GM23248 (cell line): Measurements from ENCODE around the gene R3HDM2. TPM values are rescaled to one million over a fixed set of nuclear protein-coding genes. Genes with fewer than 3 reads are reported as not detected.

ENCODE experiments used
- DNase-seq: peaks from one replicate; pipeline ENCODE4 v3.0.0-alpha.2; 2015
- H2AFZ ChIP-seq: fragments of 200-600 bp; sonication (generic); 2 replicates; pipeline ENCODE4 v1.6.1; 2016; ENCODE audit warnings: antibody characterized with exemption
- H3F3A ChIP-seq: fragments of 200-600 bp; sonication (generic); 2 replicates; pipeline ENCODE4 v1.6.1; 2016; ENCODE audit warnings: mild to moderate bottlenecking, antibody characterized with exemption, mixed run types; ENCODE audit not compliant: insufficient read depth
- H3K27ac ChIP-seq: fragments of 200-600 bp; sonication (generic); 2 replicates; pipeline ENCODE4 v1.5.1; 2016; ENCODE audit warnings: mild to moderate bottlenecking
- H3K27me3 ChIP-seq: fragments of 200-600 bp; sonication (generic); replicated peaks from 2 replicates; pipeline ENCODE4 v1.6.1; 2016; ENCODE audit warnings: mild to moderate bottlenecking; ENCODE audit not compliant: insufficient read depth
- H3K36me3 ChIP-seq: fragments of 200-600 bp; sonication (generic); 2 replicates; pipeline ENCODE4 v1.6.1; 2016; ENCODE audit warnings: low read depth, mild to moderate bottlenecking
- H3K4me1 ChIP-seq: fragments of 200-600 bp; sonication (generic); 2 replicates; pipeline ENCODE4 v1.6.1; 2016; ENCODE audit warnings: mild to moderate bottlenecking; ENCODE audit not compliant: insufficient read depth
- H3K4me2 ChIP-seq: fragments of 200-600 bp; sonication (generic); one replicate; pipeline ENCODE4 v1.6.1; 2016; ENCODE audit warnings: mild to moderate bottlenecking; ENCODE audit not compliant: unreplicated experiment
- H3K4me3 ChIP-seq: fragments of 200-600 bp; sonication (generic); 2 replicates; pipeline ENCODE4 v1.5.1; 2016; ENCODE audit warnings: mild to moderate bottlenecking
- H3K79me2 ChIP-seq: fragments of 200-600 bp; sonication (generic); 2 replicates; pipeline ENCODE4 v1.6.1; 2016; ENCODE audit warnings: mild to moderate bottlenecking; ENCODE audit not compliant: insufficient read depth
- H3K9ac ChIP-seq: fragments of 200-600 bp; sonication (generic); 2 replicates; pipeline ENCODE4 v1.6.1; 2016; ENCODE audit warnings: mild to moderate bottlenecking
- H3K9me2 ChIP-seq: fragments of 200-600 bp; sonication (generic); 2 replicates; pipeline ENCODE4 v1.6.1; 2016; ENCODE audit warnings: mixed run types, mild to moderate bottlenecking, moderate library complexity; ENCODE audit not compliant: insufficient read depth
- H3K9me3 ChIP-seq: fragments of 200-600 bp; sonication (generic); one replicate; pipeline ENCODE4 v1.6.1; 2017; ENCODE audit warnings: low read depth
- H4K20me1 ChIP-seq: fragments of 200-600 bp; sonication (generic); 2 replicates; pipeline ENCODE4 v1.6.0; 2016; ENCODE audit not compliant: insufficient read depth
- EZH2 ChIP-seq: fragments of 200-600 bp; sonication (generic); IDR thresholded peaks from 2 replicates; pipeline ENCODE4 v1.6.1; 2018; ENCODE audit warnings: antibody characterized with exemption, mild to moderate bottlenecking; ENCODE audit not compliant: insufficient read depth, poor library complexity, severe bottlenecking
- EZH2phosphoT487 ChIP-seq: fragments of 200-600 bp; sonication (generic); IDR thresholded peaks from 2 replicates; pipeline ENCODE4 v1.6.1; 2018; ENCODE audit warnings: antibody characterized with exemption, moderate library complexity, mild to moderate bottlenecking, low read depth; ENCODE audit not compliant: insufficient read depth
- WGBS, 2 experiments: methylation state at CpG; one replicate each; pipeline ENCODE4 v1.1.6; 2015 to 2017; ENCODE audit warnings: low lambda C conversion rate in 2 of 2, low coverage in 1 of 2; ENCODE audit errors: missing lambda C conversion rate in 2 of 2; 5-methylcytosine and 5-hydroxymethylcytosine counted together
- in situ Hi-C: fragments of 300-500 bp; cut with MboI; formaldehyde crosslinking; loops from 2 replicates; pipeline ENCODE4 v1.15.0; 2020
- polyA plus RNA-seq: library from polyadenylated mRNA; unstranded; fragments of >200 nt; fragmentation: Nextera tagmentation; extraction: Ambion mirVana; gene quantifications from 2 replicates; pipeline ENCODE4 v1.2.1, GENCODE V29; 2016
- total RNA-seq: library from RNA; depleted of rRNA; stranded (reverse); fragments of >200 nt; shearing (Covaris generic); gene quantifications from 2 replicates; pipeline ENCODE4 v1.2.3, GENCODE V29; 2014

R3HDM2 gene
- total and polyA plus RNA-seq, 2 experiments from 2014 or later: 16.9 to 17.0 TPM

DNA sequence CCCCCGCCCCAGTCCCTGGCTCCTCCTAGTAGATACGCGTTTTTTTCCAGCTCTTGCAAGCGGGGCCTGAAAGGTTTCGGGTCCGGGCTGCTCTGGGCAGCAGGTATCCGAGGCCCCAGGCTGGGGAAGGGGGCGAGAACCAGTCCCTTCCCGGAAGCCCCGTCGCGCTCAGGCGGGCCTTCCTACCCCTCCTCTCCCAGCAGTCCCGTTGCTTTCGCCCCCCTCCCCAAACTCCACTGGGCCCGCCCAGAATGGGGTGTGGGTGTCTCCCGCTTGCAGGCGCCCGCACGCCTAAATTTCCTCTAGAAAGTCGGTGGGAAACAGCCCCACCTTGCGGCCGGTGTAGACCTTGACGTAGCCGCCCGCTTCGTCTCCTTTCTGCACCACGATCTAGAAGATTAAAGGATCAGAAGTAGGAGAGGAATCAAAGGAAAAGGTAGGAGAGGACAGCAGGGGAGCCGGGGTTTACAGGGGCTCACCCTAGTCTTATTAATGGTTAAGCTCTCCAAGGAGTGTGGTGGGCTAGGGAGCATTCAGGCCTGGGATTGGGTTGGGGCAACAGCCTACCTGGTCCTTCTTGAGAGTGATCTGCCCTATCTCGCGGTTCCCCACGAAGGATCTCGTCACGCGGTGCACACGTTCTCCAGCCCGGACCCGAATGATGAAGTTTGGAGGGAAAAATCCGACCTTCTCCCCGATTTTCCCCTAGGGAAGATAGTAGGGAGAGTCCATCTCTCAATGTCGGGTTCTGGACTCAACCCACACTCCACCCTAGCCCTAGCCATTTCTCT is 187.1 kb downstream of the R3HDM2 start:
- Histone ChIP-seq H3K4me2 (peak overlapping the region; percentile 92), H3K27me3 (no peaks in the 10 kb centered on the region), H2AFZ (no peak overlapping the region), H3K79me2 (no peaks in the 10 kb centered on the region), H3K9ac (no peak overlapping the region), H3K9me2 (no peaks in the 10 kb centered on the region), H3K27ac (no peak overlapping the region), H3F3A (peaks cover 8% of the 10 kb centered on the region; the same call in 1 of the 2 replicates), H4K20me1 (no peaks in the 10 kb centered on the region), H3K9me3 (no peaks in the 10 kb centered on the region), H3K4me1 (peaks cover 23% of the 10 kb centered on the region), H3K4me3 (peak overlapping the region; percentile 60), H3K36me3 (no peaks in the 10 kb centered on the region)
- TF ChIP-seq EZH2 (no peak), EZH2phosphoT487 (no peak)
- peak; percentile 84 for DNase-seq
- in situ Hi-C loops: no loop called here
- 11 to 14% methylated on average over 41 of the region's 41 CpGs for WGBS, 2 experiments

DNA sequence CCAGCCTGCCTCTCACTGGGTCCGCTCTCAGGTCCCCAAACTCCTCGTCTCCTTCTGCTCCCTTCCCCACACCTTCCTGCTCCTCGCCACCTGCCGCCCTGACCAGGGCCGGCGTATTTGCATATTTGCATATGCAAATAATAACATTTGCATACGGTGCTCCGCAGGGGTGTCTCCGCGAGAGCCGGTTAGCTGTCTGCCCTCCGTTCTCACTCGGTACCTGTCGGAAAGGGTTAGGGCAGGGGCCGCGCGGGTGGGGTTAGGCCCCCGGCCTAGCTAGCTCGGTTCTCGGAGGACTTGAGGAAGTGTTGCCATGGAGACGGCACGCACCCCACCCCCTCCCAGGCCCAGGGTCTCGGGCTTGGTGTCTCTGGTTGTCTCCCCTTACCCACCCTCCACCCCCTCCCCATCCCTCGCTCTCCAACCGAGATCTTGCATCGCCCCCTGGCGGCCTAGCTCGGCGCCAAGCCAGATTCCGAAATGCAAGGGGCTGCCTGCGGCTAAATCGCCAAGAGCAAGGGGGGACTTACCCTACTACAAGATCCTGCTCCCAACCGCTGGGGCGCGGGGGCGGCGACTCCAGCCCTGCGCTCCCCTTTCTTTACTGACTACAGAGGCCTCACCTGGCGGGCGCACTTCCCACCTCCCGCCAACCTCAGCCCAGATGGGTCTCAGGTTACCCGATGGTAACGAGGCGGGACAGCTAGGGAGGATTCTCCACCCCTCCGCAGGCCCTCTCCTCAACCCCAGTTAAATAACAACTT is 188.0 kb downstream of the R3HDM2 start:
- Histone ChIP-seq H3K79me2 (no peaks in the 10 kb centered on the region), H3K27me3 (no peaks in the 10 kb centered on the region), H3K4me2 (peak overlapping the region; percentile 92), H3F3A (peaks cover 8% of the 10 kb centered on the region; the same call in 1 of the 2 replicates), H2AFZ (no peak overlapping the region), H3K9me2 (no peaks in the 10 kb centered on the region), H3K36me3 (no peaks in the 10 kb centered on the region), H3K4me1 (peaks cover 23% of the 10 kb centered on the region), H4K20me1 (no peaks in the 10 kb centered on the region), H3K4me3 (peak overlapping the region; percentile 60), H3K27ac (no peak overlapping the region), H3K9ac (no peak overlapping the region), H3K9me3 (no peaks in the 10 kb centered on the region)
- 5% methylated on average over 38 to 45 of the region's 45 CpGs for WGBS, 2 experiments
- no peak for TF ChIP-seq EZH2
- in situ Hi-C loops: no loop called here
- peak; percentile 51 for DNase-seq

DNA sequence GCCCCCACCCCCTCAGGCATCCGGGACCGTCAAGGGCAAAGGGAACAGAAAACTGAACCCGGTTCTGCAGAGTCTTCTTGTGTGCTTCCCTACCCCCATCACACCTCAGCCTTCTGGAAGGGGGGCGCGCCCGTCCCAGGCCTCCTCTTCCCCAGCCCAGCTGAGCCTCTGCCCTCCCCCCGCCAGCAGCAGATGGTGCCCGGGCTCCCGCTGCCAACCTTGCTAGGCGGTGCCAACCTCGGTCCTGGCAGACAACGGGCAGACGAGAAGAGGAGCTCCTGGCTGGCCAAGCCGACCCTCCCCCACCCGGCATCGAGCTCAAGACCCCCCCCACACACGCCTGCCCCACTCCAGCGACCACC is 188.5 kb downstream of the R3HDM2 start:
- H3K4me1 ChIP-seq: peaks cover 23% of the 10 kb centered on the region
- no peaks in the 10 kb centered on the region for H3K27me3 ChIP-seq
- no peak overlapping the region for H2AFZ ChIP-seq
- H3K36me3 ChIP-seq: no peaks in the 10 kb centered on the region
- peak; percentile 21 for DNase-seq
- no peaks in the 10 kb centered on the region for H3K9me2 ChIP-seq
- TF ChIP-seq EZH2phosphoT487 (no peak), EZH2 (no peak)
- H3K4me2 ChIP-seq: peak overlapping the region; percentile 92
- H3K9ac ChIP-seq: no peak overlapping the region
- H3K27ac ChIP-seq: no peak overlapping the region
- WGBS, 2 experiments: 7 to 9% methylated on average over 5 to 18 of the region's 18 CpGs
- H3K9me3 ChIP-seq: no peaks in the 10 kb centered on the region
- no peaks in the 10 kb centered on the region for H3K79me2 ChIP-seq
- no peak overlapping the region for H3K4me3 ChIP-seq
- H3F3A ChIP-seq: peaks cover 14% of the 10 kb centered on the region; the same call in 1 of the 2 replicates
- no peaks in the 10 kb centered on the region for H4K20me1 ChIP-seq
- in situ Hi-C loops: no loop called here

DNA sequence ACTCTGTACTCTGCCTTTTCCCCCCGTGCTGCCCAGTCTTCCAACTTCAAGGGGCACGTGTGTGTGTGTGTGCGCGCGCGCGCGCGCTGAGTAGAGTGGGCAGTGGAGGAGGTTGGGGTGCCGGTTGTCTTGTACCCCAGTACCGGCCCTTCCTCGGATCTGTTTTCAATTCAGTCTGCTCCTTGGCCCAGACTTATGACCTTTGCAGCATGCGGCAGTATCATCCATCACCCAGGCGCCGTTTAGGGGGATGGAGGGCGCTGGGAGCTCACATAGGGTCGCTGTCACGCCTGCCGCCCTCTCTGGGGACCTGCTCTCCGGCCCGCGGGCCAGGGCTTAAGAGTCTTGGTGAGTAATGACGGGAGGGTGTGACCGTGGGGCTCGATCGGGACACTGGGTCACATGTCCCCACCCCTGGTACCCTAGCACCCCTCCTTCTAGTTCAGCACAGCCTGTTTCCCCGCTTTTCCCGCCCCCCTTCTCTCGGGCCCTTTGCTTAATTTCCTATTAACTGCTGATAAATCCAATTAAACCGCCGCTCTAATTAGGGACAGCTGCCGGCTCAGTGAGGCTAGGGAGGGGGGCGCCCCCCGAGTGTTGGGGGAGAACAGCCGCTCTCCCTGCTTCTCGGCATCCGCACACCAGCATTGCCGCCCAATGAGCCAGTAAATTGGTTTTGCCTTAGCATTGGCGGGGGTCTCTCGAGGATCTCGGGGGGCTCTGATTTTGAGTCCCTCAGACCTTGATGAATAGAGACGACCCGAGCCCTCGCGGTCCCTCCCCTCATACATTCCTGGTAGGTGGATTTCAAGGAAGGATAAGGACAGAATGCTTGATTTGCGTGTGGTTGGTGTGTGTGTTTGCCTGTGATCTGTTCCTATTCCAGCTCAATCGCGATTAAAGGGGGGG is 189.2 kb downstream of the R3HDM2 start:
- no peak for TF ChIP-seq EZH2phosphoT487
- TF ChIP-seq EZH2: no peak
- H3K4me2 ChIP-seq: peak overlapping the region; percentile 92
- peak; percentile 44 for DNase-seq
- H4K20me1 ChIP-seq: no peaks in the 10 kb centered on the region
- H3K9me2 ChIP-seq: no peaks in the 10 kb centered on the region
- H3K27me3 ChIP-seq: no peaks in the 10 kb centered on the region
- in situ Hi-C loops: no loop called here
- peak overlapping the region; percentile 96 for H3K4me3 ChIP-seq
- no peaks in the 10 kb centered on the region for H3K9me3 ChIP-seq
- H3F3A ChIP-seq: peaks cover 19% of the 10 kb centered on the region
- WGBS, 2 experiments: 7 to 10% methylated on average over 47 to 48 of the region's 48 CpGs
- no peak overlapping the region for H3K27ac ChIP-seq
- no peaks in the 10 kb centered on the region for H3K36me3 ChIP-seq
- H2AFZ ChIP-seq: no peak overlapping the region
- peak overlapping the region; percentile 90; the same call in 1 of the 2 replicates for H3K9ac ChIP-seq
- H3K79me2 ChIP-seq: no peaks in the 10 kb centered on the region
- peaks cover 23% of the 10 kb centered on the region for H3K4me1 ChIP-seq
